Stimulated activated CD4-positive, alpha-beta T cell treated with anti-CD3 and anti-CD28 coated beads, Interleukin-1b, Interleukin-23, amount 100 ng/mL, for 48 hours (primary cell): ENCODE measurements around the gene ANKRD6.

Experiments used
- DNase-seq: peaks from one replicate; pipeline ENCODE4 v3.0.0-alpha.2; 2020

ANKRD6 gene

DNA sequence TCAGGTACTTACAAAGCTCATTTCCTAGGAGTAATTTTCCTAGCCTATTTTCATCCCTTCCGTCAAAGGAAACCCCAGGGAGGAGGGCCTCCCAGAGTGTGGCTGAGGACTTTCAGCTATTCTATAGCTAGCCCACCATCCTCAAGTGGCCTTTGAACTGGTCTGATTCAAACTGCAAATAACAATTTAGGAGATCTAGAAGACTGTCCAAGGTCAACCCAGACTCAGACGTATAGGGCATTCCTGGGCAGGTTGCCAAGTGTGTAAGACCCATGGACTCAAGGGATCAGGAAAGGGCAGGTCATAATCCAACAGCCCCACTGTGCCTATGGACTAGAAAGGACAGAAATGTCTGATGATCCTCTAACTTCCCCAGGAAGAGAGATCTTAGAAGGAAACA is 18.7 kb upstream of the ANKRD6 start:
- DNase-seq, result no peak

DNA sequence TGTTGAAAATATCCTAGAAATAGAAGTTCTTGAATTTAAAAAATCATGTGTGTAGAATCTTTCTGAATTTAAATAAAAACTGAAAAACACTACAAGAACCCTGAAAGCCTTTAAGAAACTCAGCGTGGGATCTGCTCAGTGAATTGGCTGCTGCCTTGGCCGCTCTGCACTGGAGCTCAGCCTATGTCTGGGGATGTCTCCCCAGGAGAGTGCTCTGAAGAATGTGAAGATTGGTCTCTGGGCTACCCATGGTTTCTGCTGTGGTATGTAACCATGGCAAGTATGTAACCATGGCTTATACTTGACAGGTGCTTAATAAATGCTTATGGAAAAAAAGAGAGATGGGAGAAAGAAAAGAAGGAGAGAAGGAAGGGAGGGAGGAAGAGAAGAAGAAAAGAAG is 17.8 kb upstream of the ANKRD6 start:
- no peak for DNase-seq

DNA sequence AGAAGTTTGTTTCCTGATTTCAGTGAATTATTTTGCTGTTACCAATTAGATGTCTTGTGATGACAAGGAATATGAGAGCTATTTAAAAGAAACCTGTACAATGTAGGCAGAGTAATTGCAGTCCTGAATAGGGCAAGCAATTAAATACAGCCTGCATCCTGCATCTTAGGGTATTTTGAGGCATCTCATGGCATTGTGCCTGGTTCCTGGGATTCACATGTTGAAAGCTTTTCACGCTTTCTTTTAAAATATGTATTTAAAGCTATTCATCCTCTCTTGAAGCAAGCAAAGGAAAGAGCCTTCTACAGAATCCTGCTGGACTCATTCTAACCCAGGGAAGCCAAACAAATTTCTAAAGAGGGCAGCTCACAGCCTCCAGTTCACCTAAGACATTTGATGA is 16.2 kb upstream of the ANKRD6 start:
- DNase-seq, result no peak

DNA sequence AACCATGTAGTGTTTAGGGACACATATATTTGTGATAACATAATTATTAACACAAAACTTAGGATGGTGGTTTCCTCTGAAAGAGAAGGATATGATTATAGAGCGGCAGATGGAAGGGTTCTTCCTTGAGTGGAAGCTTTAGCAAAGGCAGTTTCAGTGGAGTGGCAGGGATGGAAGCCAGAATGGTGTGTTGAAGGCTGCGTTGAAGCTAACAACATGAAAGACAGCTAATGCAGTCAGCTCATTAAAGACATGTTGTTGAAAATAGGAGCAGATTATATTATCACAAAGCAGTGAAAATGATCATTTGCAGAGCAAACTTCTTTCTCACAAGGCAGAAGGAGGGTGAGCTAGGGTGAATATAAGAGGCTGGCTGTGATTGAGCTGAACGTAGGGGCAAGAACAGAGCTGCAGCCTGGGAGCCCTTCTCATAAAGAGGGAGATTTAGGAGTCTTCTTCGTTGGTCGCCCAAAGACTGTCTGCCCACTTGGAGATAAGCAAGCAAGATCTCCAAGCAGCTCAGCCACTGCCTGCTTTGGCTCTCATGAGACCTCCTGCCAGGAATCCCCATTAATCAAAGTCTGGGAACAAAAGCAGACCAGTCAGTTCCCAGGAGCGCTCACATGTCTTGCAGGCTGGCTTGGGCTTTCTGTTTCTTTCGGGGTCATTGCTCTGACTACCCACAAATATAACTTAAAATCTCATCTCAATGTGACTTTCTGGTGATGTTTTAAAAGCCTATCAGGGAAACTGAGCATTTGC is 2.6 kb upstream of the ANKRD6 start:
- no peak for DNase-seq

DNA sequence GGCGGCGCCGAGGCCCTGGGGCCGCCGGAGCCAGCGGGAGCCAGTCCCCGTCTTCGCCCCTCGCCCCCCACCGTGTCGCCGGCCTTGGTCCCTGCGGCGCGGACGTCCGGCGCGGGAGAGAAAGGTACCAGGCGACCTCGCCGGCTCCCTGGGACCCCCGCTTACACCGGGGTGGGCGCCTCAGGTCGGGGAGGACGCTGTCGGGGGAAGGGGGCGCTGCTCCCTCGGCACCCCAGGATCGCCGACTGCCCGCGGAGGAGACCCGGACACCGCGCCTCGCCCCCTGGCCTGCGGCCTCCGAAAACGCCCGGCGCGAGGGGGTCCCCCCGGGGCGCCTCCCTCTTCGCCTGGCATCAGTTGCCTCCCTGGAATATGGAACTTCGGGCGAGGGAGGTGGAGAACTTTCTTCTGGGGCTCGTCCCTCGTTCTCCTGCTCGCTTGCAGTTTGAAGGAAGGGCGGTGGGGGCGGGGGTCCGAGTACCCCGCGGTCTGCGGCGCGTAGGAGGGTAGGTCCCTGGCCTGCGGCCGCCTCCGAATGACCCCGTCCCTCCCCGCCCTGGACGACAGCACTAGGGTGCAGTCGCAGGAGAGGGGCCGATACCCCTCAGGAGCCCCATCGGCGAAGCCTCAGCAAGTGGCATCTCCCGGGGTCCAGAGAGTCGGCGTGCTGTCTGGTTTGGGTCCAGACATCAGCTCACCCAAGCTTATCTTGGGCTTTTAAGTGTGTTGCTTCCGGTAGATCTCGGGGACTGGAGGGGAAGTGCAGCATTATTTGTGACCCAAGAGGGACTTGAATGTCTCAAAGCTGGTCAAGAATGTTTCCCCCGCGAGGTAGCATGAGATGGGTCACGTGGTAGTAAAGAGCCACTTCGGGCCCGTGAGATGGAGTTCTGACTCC is 549 bp downstream of the ANKRD6 start:
- DNase-seq, result peak; percentile 16

DNA sequence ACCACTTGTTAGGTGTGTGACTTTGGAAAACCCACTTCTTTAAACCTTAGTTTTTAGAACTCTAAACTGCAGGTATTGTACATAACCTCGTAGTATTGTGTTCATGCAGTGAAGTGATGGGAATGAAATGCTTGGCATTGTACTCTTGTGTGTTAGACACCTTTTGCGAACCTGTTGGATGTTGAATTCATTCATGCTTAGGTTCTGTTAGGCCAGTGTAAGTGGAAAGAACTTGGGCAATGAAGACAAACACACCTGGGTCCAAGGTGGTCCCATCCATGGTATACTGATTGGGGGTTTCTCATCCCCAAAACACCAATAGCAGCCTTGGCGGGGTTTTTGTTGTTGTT is 1.2 kb downstream of the ANKRD6 start:
- DNase-seq, result no peak

DNA sequence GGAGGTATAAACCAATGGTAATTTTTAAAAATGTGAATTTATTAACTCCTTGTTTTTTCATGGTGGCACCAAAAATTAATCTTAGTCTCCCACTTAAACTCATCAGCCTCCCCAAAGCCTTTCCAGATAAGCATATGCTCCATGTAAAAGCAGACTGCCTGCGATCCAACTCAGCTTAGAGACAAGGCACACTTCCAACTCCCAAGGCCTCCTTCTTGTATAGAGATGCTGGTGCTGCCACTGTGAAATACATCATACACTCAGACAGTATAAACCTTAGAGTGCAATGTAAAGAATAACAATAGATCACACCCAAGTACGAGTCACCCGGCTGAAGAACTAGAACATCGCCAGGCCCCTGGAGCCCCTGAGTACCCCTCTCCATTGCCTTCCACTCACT is 2.0 kb downstream of the ANKRD6 start:
- DNase-seq, result no peak

DNA sequence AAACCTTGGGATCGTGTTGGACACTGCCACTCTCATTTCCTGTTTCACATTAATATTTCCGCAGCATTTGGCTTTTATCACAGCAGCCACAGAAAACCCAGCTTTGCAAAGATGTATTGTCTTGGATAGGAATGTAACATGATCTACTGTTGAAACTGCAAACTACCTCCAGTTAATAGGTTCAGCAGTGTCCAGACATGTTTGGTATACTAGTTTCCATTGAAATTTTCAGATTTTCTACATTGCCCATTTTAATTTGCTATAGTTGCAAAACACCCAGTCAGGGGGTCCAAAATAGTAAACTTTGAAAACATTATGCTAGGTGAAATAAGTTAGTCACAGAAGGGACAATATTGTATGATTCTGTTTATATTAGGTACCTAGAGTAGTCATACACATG is 3.3 kb downstream of the ANKRD6 start:
- DNase-seq, result no peak

DNA sequence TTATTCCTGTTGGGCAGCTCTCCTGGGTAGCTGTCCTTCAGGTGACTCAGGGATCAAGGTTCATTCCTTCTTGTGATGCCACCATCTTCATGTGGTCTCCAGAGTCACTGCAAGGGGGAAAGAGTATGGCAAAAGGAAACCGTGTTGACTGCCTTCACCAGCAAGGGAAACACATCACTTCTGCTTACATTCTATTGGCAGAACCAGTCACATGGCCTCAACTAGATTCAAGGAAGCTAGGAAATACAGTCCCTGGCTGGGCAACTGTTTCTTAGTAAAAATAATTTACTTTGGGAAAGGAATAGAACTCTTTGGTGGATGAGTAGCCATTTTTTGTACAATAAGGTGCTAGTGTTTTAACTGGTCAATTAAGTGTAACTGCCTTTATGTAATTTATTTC is 5.3 kb downstream of the ANKRD6 start:
- DNase-seq, result no peak

DNA sequence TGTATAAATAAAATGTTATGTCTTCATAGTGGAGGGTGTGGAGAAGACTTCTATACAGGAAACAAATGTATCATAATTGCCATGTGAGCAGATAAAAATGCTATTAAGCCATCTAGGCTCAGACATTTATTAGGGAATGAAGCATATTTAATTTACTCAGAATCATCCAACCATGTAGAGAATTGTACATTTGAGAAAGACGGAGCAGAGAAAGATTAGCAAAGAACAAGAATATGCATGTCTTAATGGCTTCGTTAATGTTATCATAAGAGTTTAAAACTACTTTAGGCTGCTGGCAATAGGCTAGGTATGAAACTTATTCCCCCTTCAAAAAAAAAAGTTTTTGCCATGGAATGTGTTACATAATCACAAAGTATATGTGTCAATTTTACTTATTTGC is 6.1 kb downstream of the ANKRD6 start:
- no peak for DNase-seq

DNA sequence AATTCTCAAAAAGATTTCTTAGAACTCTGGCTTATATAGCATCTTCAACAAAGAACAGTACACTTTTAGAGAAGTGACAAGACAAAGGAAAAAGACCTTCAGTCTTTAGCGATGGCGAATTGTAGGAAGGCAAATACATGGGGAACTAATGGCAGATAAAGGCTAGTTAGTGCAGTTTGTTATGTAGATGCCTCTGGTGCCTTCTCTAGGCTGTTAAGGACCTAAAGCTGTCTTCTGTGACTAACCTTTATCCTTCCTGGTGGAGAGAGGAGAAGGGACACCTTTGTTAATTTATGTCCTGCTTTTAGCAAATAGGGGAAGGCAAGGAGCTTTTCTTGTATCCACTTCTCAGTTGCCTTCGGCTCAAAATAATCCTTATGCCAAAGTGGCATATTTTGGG is 7.2 kb downstream of the ANKRD6 start:
- DNase-seq, result no peak

DNA sequence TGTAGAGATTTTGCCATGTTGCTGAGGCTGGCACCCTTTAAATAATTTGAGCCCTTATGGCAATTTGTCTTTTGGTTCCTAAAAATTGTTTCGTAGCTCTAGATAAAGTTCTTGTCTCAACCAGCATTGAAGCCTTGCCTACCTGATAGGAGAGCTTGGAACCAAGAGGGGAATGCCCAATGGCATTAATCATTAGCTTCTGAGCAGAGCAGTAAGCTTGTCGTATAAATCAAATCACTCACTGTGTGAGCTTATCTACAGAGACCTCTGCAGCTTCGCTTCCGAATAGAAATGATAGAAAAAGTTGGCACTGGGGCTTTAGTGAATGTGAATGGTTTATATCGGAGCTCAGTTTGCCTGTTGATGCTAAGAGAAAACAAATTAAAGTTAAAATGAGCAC is 10.7 kb downstream of the ANKRD6 start:
- no peak for DNase-seq

DNA sequence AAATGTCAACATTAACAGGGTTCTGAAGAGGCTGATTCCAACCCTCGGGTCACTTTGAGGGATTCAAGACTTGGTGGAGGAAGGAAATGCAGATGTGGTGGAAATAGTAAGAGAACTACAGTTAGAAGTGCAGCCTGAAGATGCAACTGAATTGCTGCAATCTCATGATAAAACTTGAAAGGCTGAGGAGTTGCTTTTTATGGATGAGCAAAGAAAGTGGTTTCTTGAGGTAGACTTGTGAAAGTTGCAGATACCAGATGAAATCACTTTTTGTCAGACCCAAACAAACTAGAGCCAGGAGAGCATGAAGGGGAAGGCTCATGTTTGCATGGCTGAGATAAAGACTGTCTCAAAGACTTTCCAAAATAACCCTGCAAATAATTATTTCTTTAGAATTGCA is 16.2 kb downstream of the ANKRD6 start:
- no peak for DNase-seq

DNA sequence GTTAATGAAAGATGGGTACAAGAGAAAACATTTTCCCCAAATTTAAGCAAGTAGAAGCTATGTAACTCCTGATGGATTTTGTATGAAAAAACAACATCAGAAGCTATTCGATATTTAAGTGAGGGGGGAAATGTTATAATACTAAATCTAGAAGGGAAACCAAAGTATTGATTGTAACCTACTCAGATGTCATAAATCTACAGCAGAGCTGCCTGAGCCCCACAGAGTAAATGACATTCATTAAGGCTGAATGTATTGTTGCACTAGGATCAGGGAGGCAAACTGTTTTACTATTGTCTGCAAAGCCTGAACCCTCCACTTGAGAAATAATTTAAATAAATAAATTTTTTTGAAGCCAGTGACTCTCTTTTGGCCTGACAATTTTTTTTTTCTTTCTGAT is 19.3 kb downstream of the ANKRD6 start:
- DNase-seq, result no peak

DNA sequence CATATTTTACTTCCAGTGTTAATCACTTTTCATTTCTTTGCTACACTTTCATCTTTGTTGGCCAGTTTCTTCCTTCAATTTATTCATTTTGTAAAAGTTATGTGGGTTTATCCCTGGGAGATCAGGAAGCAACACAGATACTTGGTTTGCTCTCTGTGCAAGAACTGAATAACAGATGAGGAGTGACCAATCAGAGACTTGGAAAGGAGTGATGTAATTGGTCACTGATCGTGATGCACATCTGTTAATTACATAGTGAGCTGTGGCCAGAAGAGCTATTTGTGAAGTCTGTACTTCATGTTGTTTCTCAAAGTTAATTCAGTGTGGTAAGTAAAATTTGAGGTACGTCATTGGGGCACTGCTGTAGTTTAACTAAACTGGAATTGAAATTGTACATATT is 21.3 kb downstream of the ANKRD6 start:
- DNase-seq, result no peak

DNA sequence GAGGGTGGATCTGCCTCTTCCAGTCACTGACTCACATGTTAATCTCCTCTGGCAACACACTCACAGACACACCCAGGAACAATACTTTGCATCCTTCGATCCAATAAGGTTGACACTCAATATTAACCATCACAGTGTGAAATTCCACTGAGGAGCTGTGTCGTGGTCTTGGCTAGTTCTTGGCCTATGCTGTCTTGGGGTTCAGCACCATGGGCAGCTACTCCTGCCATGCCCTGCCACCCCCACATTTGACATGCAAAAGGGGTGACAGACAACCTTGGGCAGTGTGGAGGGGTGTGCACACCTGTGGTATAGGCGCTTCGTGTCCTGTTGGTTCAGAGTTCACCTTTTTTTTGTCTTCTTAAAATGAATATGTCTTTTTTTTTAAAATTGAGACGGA is 25.8 kb downstream of the ANKRD6 start:
- DNase-seq, result no peak

DNA sequence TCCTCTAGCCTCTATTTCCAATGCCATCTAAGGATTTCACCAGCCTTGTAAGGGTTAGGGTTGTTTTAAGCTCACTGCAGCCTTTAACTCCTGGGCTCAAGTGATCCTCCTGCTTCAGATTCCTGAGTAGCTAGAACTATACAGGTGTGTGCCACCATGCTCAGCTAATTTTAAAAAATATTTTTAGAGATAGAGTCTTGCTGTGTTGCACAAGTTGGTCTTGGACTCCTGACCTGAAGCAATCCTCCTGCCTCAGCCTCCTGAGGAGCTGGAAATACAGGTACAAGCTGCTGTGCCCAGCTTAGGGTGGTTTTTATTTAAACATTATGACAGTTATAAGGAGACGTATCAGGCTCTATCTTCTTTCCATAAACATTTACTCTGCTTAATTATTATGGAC is 26.5 kb downstream of the ANKRD6 start:
- DNase-seq, result no peak

DNA sequence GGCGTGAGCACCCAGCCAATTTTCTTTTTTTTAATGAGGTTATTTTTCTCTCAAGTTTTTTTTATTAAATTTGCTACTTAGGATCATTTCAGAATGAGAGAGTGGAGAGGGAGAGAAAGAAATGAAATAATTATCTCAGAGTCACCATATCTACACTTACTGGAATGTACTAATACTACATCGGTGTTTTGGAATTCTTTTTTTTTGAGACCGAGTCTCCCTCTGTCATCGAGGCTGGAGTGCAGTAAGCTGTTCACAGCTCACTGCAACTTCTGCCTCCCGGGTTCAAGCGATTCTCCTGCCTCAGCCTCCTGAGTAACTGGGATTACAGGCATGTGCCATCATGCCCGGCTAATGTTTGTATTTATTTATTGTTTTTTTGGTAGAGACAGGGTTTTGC is 27.8 kb downstream of the ANKRD6 start:
- DNase-seq, result no peak

DNA sequence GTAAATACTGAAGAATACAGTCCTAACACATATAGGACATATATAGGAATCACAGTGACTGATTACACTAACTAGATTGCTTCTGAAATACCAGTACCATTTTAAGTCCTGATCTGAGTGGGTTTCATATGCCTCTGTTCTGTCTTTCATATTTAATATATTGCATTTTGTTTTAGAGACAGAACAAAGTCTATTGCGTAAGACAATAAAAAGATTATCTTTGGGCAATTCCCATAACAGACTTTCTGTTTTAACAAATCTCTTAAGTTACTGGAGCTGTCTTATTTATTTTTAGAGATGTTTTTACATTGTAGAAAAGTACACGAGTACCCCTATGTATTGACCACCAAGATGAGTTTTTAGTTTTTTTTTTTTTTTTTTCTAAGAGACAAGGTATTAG is 29.6 kb downstream of the ANKRD6 start:
- DNase-seq, result no peak

DNA sequence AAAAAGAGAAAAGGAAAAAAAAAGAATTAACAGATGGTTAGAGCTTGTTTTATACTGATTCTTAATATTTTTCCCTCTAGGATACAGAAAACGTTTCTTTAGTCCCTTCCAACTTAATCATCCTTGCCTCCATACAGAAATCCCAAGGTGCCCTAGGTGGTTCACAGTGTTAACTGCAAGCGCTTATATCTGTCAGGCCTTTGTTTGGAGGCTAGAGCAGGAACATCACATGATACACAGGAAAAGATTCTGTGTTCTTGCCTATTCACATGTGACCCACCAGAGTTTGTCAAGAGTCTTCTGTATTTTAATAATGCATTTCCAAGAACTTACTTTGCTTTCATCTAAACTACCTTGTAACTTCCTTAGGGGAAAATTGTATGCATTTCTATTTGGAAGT is 31.3 kb downstream of the ANKRD6 start:
- no peak for DNase-seq

DNA sequence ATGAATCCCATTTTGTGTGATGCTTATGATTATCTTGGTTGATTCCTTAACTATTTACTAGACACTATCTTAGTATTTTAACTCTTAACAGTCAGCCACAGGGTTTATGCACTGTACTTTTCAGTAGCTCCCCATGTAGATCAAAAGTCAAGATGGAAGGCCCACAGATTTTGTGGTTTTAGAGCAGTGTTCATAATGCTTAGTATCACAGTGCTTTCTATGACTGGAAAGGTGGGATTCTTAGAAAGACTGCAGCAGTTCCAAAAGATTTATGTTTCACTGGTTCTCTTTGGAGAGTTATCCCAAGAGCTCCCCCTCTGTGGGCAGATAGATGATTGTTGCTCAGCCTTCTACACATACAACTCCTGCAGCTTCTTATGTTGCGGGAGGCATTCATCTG is 34.5 kb downstream of the ANKRD6 start:
- DNase-seq, result no peak

DNA sequence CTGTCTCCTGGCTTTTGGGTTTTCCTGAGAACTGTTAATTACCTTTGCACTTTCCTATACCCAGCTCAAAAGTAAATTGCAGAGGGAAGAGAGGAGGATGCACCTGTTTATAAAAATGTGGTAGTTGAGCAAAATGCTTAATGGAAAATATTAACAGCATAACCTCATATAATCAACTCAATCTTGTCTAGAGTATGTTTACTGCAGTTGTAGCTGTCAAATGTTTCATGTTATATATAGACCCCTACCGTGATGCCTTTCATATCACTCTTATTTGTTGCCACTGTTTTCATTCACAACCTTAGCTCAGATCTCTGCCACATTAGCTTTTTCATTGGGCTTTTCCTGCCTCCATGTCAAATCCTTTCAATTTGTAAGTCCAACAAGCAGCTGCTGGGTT is 36.0 kb downstream of the ANKRD6 start:
- DNase-seq, result no peak

DNA sequence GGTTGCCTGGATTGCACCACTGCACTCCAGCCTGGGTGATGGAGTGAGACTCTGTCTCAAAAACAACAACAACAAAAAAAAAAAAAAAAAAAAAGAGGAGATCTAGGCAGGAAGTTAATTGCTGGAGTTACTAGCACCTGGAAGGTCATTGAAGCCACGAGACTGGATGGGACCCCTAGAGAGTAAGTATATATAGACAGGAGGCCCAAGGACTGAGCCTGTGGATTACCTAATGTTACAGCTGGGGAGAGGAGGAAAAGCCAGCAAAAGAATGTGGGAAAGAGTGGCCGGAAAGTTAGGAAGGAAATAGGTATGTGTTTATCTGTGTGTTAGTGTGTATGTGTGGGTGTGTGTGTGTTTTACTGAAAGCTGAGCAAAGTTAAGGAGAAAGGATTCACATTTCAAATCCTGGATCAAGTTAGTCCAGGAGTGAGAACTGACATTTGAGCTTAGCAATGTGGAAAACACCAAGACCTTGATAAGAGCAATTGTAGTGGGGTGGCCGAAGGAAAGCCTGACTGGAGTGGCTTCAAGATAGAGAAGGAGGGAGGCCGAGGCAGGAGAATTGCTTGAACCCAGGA is 38.4 kb downstream of the ANKRD6 start:
- DNase-seq, result no peak

DNA sequence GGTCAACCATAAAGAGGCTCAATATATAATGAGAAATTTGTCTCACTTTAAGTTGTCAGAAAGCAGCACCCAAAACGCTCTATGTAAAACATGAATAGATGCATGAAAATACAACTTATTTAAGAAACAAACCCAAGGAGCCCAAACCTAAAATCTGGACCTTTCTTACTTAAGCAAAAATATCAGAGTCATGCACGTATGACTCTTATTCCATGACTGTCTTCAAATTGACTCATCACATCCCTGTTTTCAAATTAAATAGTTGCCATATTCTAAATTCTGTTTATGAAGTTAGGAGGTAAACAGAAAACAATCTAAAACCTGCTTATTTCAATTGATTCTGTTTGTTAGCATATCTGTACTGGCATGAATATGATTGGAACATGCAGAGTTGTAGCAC is 42.1 kb downstream of the ANKRD6 start:
- DNase-seq, result no peak
